AML-193 (cell line): Measurements from ENCODE around the gene BAZ2B.

ENCODE experiments used
- DNase-seq, 2 experiments: peaks; one replicate each; lab custom pipeline; 2025; lab: John Stamatoyannopoulos, UW

Gene BAZ2B

DNA sequence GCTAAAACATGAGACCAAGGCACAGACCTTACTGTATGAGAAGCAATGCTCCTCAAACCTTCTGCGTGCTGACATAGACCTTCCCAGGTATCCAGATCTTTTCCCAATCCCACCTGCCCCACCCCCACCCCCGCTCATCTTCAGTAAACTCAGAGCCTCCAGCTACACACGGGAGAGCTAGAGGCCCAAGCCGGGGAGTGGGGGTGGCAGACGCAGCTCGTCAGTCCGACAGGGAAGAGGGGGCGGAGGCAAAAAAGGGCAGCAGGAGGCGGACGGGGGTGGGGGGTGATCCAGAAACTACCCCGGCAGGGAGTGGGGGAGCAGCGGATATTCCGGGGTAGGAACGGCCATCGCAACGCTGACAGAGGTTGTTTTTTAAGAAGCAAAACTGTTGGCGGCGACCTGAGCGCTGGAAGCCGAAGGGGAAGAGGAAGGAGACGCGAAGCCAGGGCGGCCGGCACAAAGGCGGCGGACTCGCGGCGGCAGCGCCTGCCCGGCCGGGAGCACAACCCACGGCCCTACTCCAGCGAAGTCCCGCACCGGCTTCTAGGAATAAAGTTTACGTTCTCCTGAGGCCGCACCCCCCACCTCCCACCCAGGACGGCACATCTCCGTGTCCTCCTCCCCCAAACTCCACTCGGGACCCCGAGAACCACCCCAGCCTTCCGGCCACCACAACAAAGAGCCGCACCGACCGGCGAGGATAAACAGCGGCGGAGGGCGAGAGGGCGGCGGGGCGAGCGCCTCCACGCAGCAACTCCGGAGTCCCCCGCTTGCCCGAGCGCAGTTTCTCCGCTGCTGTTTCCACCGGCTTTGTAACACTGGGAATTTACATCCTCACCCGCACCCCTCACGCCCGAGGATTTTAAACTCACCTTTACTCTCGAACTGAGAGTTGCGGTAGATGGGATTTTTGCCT is 722 bp downstream of the BAZ2B start:
- DNase-seq = peak; percentile 71 to 83

DNA sequence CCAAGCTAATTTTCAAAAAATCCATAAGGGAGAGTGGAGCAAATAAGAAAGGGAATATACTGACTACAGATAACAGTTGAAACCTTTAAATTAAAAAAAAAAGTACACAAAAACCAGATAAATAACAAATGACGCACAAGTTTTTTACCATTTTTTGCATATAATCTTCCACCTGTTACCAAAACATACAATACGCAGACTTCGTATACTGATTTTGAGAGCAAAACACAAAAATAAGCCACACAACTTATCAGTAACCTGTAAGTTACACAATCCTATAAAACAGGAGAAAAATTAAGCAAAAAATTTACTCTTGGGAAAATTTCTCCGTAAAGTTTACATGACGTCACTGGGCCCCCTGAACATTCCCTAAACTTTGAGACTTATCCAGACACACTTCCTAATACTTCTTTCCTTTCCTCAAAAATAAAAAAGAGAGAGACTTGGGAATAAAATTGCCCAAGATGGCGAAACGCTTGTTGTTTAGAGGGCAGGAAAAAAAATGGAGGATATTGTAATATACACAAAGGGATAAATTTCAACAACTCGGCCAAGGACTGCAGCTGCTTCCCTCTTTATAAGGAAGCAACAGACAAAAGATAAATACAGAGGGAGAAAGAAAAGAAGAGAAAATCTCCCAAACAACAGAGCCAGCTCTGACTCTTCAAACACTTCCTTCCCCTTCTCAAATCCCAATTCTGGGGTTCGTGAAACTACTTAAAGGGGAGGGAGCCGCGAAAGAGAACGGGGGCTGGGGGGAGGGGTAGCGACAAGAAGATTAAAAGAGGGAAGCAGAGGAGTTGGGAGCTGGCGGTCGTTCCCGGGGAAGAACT is 1.6 kb downstream of the BAZ2B start:
- peak; percentile 75 to 76 for DNase-seq

DNA sequence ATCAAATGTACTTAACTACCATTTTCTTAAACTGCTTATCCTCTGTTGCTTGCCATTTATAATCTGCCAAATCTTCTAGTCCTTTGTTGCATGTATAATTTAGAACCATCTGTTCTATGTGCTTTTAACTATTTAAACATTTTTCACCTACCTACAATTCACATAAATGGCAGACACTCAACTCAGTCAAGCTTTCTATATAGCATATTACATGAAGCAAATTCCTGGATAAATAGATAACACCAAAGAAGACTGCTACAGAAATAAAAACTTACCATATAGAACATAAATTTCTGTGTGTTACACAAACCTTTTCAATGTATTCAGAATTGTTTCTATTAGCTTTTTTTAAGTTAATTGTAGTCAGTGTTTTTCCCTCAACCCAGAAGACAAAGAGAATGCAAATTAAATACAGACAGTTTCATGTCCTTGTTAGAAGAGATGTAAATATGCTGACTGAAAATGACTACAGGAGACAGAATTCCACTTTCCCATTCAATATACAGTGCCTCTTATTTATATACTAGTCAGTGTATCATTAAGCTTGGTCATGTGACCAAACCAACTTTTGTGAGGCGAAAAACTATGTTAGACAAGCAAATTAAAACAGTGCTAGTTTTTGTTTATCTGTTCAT is 2.6 kb downstream of the BAZ2B start:
- no peak for DNase-seq

DNA sequence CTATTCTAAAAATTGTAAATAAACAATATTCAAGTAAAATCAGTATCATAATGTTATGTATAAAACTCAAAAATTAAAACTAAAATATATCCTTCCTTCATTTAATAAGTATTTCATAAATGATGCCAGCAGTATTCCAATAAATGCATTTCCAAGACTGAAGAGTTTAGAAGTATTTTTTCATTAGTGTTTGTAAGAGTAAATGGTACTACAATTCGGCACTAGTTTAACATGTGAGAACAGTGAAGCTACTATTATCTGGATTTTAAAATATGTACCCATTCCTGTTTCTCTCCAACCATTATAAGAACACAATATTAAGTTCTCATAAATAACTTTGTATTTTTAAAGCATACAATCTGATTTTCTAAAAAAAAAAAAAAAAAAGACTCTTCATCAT is 3.3 kb downstream of the BAZ2B start:
- no peak for DNase-seq

DNA sequence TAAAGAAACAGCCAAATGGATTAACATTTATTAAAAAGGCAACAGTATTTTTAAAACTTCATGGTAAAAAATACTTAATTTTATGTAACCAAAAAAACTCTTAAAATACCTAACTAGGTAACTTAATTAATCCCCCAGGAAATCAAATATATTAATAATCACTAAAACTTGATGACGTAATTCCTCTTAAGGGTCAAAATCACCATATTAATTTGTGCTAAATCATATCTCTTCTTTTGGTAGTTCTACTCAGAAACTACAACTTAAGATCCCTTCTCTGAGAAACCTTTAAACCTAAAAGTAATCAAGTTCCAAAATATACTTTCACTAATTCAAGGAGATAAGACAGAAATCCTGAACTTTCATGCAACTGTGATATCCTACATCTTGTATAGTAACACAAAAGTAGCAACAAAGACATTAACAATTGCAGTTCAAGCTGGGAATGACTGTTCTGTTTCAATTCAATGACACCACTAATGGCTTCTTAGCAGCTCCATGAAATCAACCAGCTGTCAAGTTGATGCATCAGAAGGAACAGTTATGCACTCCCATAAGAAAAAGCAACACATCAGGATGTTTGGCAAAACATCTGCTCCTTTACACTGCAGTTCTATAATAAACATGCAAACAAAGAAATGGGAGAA is 4.0 kb downstream of the BAZ2B start:
- DNase-seq = no peak

DNA sequence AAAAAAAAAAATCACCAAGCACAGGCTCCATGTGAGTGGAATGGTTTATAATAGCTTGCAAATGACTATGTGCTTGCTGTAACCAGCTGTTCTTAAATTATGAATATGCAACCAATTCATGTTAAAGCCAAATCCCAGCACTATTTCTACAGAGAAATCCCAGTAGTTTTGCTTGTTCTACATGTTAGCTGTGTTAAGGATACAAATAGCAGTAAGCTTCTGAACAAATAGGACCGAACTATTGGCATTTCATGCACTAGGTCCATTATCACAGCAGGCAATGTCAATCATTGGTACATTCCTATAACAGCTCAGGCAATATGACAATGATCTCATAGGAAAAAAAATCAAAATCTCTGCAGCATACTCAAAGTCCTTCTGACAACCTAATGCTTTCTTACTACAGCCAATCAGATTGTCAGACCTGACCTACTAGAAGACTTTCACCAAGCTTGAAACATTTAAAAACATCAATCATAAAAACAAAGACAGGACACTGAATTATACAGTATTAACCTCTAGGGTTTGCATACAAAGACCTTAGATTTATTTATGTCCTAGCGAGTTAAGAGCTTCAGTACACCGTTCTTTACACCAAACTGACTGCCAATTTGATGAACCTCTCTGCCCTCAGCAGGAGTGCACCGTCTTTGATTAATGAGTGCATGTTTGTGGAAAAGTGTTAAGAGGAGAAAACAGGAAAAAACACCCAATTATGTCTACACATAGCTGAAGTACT is 6.4 kb downstream of the BAZ2B start:
- DNase-seq = no peak

DNA sequence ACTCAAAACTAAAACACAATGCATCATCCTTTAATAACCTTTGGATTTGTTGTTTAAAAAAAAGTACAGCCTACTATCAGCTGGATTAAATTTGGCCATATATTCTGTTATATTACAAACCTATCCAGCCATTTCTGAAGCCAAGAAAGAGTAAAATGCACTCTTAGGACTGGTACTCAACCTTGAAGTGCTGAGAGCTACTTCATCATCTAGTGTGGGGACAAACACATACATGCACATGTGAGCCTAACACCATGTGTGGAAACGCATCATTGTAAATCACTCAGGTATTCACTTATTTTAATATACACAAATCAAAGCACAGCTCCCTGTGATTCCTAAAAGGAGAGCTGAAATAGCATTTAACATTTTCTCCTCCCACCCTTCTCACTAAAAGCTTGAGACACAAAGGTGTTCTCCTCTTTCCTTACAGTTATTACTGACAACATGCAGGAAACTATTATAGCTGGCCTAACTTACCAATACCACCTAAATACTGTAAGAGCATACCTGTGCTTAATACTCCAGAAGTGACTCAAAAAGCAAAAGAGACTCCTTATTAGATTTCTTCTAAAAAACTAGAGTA is 7.5 kb downstream of the BAZ2B start:
- DNase-seq = no peak

DNA sequence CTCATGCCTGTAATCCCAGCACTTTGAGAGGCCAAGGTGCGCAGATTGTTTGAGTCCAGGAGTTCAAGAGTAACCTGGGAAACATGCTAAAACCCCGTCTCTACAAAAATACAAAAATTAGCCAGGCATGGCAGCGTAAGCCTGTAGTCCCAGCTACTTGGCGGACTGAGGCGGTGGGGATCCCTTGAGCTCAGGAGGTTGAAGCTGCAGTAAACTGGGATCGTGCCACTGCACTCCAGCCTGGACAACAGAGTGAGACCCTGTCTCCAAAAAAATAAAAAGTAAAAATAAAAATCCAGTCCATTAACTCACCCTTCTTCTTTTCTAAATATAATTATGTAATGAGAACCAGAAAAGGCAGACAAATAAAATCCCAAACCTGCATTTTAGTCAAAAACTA is 8.2 kb downstream of the BAZ2B start:
- DNase-seq = no peak

DNA sequence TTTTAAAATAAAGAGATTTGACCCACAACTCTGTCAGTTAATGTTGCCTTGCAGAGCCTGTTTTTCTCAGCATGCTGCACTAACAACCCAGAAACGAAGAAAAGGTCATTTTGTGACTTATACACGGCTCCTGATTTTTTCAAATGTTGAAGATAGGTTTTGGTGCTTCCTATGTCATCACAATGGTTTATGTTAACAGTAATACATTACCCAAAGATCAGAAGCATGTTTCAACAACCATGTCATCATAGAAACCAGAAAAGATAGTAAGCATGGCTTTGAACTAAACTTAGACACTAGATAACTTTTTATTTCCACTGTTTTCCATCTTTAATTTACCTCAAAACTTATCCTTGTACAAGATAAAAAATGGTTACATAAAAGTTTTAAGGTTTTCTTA is 10.1 kb downstream of the BAZ2B start:
- no peak for DNase-seq

DNA sequence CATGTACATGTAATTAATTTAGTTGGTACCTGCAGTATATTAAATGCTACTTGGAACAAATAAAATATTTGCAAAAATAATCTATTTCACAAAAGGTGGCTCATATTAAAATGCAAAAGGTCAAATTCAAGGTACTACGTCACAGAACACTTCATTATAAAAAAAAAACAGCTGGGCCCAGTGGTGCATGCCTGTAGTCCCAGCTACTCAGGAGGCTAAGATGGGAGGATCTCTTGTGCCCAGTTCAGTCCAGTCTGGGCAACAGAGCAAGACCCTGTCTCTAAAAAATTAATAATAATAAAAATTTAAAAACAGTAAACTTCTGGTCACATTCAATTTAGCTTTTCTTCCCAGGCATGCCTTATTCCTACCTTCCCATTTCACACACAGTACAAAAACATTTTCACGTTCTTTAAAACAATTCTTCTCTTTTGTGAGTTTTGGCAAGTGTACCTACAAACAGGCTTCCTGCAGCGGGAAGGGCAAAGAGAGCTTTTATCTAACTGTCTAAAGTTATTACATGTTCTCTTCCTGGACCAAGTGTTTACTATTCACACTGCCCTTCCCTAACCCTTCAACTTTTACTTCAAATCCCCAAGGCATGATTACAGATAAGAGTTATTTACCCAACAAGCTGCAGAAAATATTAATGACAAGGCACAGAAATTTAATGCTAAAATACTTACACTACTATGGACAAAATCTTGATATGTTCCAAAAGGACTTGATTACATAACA is 10.7 kb downstream of the BAZ2B start:
- DNase-seq = no peak

DNA sequence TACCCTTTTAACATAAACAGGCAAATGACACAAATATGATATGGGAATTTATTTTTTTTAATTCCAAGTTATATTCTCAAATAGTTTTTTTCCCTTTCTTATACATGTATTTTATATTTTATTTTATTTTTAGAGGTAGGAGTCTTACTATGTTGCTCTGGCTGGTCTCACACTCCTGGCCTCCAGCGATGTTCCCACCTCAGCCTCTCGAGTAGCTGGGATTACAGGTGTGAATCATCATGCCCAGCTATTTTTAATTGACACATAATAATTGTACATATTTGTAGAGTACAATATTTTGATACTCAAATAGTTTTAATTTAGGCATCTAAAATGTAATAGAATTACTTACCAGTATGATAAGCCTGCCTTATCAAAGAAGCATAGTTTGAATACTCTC is 12.2 kb downstream of the BAZ2B start:
- DNase-seq = no peak

DNA sequence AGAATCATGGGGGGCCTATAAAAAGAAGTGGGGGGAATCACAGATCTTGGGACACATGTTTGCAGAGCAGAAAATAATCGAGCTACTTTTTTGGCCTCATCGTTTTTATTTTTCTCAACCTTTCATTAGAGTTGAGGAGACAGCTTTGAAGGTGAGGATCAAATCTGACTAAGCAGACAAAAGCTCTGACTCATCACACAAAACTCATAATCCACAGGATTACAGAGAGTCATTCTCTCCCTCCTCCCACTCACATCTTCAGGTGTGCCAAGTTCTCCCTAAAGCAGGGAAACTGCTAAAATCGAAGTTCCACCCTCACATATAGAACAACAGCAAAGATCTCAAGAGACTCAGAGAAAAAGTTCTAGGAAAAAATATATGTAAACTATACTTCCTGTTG is 15.6 kb downstream of the BAZ2B start:
- no peak for DNase-seq

DNA sequence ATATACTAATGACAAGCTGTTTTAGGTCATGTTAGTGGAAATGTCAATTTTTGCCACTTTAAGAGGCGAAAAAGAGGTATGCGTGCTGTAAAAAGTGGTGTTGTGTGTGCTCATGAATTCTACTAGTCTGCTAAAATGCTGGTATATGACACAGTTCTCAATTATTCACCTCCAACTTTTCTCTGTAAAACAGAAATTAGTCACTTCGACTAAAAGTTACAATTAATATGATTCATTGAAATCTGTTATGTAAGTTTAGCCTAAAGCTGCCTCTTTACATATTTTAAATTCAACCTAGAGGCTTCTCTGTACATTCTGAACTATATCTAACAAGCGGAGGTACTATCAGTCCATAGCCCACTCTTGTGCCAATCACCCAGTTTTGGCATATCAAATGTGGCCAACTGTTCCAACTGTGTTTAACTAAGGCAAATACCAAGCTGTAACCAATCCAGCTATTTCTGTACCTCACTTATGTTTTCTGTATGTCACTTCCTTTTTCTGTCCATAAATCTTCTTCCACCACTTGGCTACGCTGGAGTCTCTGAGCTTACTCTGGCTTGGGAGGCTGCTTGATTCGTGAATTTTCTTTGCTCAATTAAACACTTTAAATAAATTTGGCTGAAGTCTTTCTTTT is 20.8 kb downstream of the BAZ2B start:
- DNase-seq = no peak

DNA sequence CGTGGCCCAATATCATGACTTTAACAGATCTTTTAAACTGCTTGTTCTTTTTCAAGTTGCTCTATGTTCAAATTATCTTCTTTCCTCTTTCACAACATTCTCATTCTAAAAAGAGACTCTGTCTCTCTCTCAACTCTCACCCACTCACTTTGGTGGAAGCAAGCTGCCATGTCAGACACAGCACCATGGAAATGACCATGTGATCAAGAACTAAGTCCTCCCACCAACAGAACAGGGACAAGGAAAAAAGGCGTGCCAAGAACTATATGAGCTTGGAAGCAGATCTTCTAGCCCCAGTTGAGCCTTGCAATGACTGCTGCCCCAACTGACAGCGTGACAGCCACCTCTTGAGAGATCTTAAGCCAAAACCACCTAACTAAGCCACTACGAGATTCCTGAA is 23.9 kb downstream of the BAZ2B start:
- no peak for DNase-seq

DNA sequence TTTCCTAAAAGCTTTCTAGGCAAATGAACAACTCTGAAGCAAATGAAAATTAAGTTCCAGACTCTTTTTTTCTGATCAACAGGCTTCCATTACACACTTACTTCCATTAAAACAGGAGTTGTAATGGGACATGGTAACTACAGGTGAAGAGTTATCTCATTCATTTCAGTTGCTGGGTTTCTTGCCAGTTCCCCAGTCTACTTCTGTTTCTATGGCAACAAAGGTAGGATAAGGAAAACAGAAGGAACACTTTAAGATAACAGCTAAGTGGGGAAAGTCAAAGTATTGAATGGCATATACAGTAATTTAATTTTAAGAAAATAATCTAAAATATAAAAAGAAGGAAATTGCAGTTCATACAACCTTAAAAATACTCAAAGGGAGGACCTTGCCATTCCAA is 25.1 kb downstream of the BAZ2B start:
- DNase-seq = no peak

DNA sequence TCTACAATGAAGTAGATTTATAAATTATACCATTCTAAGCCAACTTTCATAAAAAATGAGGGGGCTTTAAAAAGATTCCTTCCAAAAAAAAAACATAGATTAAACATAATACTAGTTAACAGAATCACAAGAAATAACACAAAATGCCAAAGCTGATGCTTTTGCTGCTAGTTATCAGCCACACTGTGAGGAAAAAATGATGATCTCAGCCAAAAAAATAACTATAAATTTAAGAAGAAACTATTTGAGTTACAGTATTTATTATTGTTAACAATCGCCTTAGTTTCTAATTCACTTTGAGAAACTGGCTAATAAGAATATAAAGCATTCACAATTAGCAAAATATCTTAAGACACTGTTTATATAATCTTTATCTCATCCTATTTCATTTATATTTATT is 27.1 kb downstream of the BAZ2B start:
- no peak for DNase-seq

DNA sequence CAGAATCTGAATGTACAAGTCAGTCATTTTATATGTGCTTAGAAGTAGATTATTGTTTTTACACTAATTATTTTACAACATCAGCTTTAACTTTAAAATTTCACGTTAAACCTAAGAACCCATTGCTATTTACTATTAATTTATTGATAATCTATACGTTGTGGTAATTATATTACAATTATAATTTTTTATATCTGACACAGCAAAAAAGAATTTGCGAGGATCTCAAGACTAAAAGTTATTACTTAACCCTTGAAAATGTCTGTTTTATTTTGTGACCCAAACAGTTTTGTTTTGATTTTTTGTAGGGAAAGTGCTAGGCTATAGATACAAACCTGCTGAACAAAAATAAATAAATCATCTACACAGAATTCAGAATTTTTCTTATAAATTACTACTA is 30.3 kb downstream of the BAZ2B start:
- no peak for DNase-seq

DNA sequence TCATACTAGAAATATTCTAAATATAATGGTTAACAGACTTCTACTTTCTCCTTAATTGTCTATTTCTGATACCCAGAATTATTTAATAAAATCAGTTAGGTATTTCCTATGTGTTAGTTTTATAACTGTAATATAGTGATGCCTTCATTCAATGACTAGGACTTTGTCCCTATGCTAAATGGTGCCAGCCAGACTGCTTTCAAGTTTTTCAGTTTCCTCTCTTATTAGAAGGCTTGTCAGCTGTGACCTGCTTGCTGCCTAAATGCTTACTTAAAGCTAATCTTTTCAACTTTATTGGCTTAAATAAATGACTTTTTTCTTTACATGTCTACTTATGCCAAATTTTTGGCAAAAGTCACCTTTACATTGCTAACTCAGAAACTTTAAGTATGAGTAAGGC is 30.7 kb downstream of the BAZ2B start:
- no peak for DNase-seq

DNA sequence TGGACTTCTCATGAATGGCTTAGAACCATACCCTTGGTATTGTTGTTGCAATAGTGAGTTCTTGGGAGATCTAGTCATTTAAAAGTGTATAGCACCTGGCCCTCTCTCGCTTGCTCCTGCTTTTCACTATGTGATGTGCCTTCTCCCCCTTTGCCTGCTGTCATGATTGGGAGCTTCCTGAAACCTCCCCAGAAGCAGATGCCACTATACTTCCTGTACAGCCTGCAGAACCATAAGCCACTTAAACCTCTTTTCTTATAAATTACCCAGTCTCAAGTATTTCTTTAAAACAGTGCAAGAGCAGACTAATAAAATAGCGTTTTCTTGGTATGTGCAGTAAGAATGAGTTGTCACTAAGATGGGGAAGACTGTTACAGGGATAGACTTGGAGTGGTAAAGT is 31.6 kb downstream of the BAZ2B start:
- DNase-seq = no peak
